Fibroblast of skin of left biceps (primary cell): ENCODE data around the gene IER2.
"Not testable (repeated sequence)": the region's sequence is repeated elsewhere in the genome, so short reads cannot be mapped to it uniquely, and the experiment has no call there.

ENCODE experiments used
- DNase-seq, 2 experiments: peaks; one replicate each; pipeline ENCODE4 v3.0.0-alpha.2; 2013; ENCODE audit warnings: low read depth in 2 of 2

Gene IER2

DNA sequence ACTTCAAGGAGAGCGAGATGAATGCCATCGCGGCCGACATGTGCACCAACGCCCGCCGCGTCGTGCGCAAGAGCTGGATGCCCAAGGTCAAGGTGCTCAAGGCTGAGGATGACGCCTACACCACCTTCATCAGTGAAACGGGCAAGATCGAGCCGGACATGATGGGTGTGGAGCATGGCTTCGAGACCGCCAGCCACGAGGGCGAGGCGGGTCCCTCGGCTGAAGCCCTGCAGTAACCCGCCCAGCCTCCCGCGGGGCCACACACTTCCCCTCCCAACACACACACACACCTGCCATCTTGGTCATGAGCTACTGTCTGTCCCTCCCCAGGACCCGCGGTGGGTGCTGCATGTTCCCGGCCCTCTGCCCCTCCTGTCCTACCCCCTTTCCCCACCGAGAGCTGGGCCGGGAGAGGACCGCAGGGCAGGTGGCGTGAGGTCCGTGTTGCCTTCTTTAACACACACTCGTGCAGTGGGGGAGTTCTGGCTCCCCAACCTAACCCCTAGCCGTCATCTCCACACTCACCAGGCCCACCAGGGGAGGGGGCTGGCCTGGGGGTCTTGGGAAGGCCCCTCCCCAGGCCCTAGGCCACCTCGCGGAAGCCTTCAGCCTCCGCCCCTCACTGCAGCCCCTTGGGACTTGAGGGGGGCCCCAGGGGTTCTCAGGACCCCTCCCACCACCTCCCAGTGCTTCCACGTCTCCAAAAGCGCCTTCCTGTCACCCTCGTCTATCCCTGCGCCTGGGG lies 11.9 kb upstream of the IER2 start:
- DNase-seq = no peak

DNA sequence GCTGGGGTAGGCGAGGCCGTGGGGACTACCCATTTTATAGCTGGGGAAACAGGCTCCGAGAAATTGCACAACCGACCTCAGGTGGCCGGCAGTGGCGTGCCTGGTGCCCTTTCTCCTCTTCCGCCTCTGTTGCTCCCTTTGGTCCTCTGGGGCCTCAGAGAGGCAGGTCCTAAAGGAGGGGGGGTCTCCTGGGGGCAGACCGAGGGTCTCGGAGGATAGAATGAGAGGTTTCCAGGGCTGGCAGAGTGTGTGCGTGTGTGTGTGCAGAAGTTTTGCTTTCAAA lies 11.4 kb upstream of the IER2 start:
- no peak for DNase-seq

DNA sequence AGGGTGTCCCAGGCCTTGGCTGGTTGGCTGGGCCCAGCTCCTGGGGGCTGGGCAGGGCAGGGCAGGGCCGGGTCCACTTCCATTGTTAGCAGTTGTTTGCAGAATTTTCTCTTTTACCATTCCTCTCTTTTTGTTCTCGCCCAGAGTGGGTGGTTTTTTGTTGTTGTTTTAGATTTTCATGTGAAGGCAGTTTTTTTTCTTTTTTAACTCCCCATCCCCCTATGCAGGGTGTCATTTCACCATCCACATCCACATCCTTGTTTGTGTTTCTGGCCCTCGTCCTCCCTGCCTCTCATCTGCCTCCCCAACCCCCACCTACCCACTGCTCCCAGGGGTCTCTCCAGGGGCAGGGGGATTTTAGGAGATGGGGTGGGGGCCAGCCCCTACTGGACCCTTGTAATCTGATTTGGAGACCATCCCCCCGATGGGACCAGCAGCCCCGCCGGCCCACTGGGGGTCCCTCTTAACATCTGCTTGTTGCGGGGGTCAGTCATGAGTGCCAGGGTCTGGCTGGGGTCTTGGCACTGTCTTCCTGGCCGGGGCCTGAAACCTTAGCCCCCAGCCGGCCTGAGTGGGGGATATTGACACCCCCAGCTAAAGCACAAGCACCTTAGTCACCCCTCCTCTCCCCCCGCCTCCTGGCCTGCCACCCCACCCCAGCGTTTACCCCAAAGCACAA lies 10.4 kb upstream of the IER2 start:
- DNase-seq = no peak

DNA sequence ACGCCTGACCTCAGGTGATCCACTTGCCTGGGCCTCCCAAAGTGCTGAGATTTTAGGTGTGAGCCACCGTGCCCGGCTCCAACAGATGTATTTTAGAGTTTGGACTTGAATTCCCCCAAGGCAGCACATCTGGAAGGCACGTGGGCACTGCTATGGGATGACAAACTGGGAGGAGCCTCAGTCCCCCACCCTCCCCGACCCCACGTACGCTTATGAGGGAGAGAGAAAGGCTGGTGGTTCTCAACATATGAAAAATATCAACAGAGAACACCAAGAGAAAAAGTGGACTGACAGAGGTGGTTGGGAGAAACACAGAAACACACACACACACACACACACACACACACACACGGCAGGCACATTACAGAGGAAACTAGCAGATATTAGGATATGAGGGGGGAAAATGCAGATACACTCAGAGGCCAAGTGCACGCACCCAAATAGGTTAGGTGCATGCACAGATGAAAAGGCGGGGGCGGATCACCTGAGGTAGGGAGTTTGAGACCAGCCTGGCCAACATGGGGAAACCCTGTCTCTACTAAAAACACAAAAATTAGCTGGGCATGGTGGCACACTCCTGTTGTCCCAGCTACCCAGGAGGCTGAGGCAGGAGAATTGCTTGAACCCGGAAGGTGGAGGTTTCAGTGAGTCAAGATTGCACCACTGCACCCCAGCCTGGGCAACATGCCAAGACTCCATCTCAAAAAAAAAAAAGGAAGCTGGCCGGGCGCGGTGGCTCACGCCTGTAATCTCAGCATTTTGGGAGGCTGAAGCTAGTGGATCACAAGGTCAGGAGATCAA lies 3.2 kb upstream of the IER2 start:
- DNase-seq = no peak

- not testable (repeated sequence) for DNase-seq
Observed at GRCh38 chr19:13149173-13149627, 1.0 kb upstream of the IER2 start.

GRCh38 chr19:13149628-13150186 lies 504 bp upstream of the IER2 start:
- DNase-seq = no peak

GRCh38 chr19:13150931-13151604 lies 857 bp downstream of the IER2 start:
- DNase-seq = no peak

DNA sequence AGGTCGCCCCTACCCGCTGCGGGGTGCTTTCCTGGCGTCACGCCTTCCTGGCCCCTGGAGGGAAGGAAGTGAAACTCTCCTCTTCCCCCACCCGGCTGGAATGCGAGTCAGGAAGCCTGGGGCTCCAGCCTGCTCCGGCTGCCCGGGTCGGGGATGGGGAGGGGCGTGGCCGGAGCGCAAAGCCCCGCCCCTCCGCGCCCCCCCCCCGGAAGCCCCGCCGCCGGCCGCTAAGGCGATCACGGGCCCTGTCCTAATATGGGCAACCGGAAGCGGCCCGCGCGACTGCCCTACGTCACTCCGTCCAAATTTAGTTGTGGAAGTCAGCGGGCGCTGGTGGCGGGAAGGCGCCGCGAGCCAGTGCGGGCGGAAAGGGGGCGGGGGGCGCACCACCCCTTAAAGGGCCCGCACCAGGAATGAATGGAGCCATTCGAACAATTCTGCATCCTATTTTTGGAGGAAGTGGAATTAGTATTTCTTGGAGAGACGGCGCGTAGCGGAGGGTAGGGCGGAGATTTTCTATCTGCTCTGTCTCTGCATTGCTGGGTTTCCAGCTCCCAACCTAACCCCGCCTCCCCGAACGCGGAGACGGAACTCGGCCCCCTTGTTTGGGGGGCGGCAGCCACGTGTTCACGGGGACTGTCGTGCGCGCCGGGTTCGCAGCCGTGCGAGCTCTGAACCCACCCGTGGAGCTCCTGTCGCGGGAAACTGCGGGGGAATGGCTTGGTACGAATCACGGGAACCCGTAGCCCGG lies 1.6 kb downstream of the IER2 start:
- peak; percentile 94 to 95 for DNase-seq

DNA sequence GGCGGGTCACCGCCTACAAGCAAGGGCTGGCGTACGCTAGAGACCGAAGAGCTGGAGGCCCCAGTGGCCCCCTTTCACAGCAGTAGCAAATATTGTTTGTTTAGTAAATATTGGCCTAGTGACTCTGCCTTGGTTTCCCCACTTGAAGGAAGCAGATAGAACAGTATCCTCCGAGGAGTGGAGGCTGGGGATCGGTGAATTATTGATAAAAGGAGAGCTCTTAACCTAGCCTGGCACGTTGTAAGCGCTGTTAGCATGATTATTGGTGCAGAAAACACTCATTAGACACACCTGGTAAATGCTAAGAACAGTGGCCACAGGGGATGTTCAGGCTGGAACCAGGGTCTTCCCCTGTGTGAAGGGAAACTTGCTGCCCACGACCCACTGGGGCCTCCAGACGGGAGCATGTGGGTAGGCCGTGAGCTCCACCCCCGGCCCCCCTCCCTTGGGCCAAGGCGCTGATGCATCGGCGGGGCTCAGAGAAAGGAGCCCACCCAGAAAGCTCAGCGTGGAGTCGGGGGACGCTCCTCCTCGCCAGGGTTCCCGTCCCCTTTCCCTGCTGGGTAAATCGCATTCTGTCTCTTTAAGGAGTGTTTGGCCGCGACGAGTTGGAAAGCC lies 2.3 kb downstream of the IER2 start:
- no peak for DNase-seq

DNA sequence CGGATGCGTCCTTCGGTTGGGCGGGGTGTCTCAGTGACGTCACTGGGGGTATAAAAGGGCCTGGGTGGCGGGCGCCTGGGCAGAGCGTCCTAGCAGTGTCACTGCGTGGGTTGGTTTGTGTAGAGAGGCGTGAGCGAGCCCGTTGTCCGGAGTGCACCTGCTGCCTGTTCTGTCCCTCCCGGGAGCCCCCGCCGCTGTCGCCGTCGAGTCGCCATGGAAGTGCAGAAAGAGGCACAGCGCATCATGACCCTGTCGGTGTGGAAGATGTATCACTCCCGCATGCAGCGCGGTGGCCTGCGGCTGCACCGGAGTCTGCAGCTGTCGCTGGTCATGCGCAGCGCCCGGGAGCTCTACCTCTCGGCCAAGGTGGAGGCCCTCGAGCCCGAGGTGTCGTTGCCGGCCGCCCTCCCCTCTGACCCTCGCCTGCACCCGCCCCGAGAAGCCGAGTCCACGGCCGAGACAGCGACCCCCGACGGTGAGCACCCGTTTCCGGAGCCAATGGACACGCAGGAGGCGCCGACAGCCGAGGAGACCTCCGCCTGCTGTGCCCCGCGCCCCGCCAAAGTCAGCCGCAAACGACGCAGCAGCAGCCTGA lies 2.9 kb downstream of the IER2 start:
- peak; percentile 86 to 88 for DNase-seq

DNA sequence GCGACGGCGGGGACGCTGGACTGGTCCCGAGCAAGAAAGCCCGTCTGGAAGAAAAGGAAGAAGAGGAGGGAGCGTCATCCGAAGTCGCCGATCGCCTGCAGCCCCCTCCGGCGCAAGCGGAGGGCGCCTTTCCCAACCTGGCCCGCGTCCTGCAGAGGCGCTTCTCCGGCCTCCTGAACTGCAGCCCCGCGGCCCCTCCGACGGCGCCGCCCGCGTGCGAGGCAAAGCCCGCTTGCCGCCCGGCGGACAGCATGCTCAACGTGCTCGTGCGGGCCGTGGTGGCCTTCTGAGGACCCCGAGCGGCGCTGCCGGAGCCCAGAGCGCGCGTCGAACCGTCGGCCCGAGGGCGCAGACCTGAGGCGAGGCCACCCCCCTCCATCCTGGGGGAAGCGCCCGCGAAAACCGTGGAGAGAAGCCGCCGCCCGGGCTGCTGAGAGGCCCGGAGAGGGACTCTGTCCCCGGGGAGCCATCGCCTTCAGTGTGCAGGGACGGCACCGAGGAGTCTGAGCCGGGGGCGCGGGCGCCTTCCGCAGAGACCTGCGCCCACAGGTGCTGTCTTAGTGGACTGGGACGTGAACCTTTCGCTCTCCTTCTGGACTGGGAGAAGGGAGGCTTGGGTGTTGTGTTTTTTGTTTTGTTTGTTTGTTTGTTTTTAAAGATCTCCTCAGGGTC lies 3.5 kb downstream of the IER2 start:
- no peak for DNase-seq

DNA sequence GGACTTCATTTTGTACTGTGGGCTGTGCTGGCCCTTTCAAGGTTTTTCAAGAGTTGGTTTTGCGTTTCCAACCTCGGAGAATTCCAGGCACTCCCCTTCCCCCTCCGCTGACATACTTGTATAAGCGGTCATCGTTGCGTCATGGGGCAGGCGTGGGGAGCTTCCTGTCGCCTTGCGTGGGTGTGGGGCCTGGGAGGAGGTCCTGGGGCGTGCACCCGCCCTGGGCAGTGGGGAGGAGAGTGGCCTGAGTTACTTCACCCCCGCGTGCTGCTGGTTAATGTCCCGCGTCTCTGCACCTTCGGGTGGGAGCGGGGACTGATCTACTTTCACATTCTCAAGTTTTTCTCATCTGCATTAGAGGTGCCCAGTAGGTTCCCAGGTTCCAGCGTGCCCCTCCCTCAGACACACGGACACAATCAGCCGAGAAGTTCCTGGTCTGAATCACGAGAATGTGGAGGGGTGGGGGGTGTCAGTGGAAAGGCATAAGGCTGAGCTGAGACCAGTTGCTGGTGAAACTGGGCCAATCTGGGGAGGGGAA lies 4.1 kb downstream of the IER2 start:
- DNase-seq = peak in 1 of 2 experiments; percentile 72

GRCh38 chr19:13154911-13155471 lies 4.8 kb downstream of the IER2 start:
- no peak for DNase-seq

GRCh38 chr19:13155472-13156359 lies 5.5 kb downstream of the IER2 start:
- DNase-seq = no peak

DNA sequence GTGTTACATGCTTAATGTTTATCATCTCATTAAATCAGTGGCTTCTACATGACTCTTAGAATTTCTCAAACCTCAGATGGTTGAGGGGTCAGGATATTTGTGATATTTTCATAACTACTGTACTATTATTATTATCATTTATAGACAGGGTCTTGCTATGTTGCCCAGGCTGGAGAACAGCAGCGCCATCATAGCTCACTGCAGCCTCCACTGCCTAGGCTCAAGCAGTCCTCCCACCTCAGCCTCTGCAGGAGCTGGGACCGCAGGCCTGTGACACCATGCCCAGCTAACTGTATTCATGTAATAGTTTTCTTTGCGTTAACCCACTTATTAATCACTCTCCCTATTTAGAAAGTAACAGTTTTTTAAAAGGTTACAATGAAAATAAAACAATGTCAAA lies 9.5 kb downstream of the IER2 start:
- no peak for DNase-seq

GRCh38 chr19:13160557-13160956 lies 10.3 kb downstream of the IER2 start:
- DNase-seq = no peak

DNA sequence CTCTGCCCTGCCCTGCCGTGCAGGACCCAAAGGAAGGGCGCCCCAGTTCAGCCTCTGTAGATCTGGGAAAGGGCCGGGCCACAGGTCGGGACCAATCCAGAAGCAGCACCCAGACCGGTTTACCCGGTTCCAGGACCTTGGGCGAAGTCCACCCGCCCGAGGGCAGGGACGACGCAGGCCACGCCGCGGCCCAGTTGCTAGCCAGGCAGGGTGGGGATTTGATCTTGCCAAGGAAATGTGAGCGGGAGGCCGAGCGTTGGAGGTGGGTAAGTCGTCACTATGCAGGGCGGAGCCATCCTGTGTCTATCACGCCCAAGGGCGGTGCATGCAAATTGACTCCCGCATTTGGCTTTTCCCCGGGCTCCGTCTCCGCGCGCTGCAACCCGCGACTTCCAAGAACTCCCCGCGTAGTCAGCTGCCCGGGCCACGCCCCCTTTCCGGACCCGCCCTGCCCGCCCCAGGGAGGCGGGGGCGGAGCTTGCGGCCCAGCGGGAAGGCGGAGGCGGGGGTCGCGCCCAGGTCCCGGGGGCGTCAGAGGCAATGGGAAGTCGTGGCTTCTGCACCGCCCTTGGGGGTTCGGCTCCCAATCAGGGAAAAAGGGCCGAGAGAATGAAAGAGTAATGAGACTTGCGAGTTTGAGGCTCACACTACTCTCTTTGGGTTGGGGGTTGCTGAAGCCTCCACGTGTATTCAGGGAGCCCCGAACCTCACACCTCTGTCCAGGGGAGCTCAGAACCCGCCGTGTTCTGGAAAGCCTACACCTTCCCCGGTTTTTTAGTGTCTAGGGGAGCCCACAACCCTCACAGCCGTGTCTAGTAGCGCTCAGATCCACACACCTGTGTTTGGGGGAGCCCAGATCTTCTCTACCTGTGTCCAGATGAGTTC lies 12.8 kb downstream of the IER2 start:
- DNase-seq = peak; percentile 88 to 91
